Measurements from ENCODE around the gene NSMCE1. TPM values are rescaled to one million over a fixed set of nuclear protein-coding genes. Genes with fewer than 3 reads are reported as not detected.

NSMCE1 gene
- total and polyA plus RNA-seq, 3 donors from 2014 or later: 58.1 to 135 (median 71.1) TPM

GRCh38 chr16:27188633-27189032, 79.9 kb downstream of the NSMCE1 start:
- TF ChIP-seq POLR2A (IDR thresholded peaks at IDR 0.05) (no peak), CTCF (IDR thresholded peaks at IDR 0.05) (no peak)
- Histone ChIP-seq H3K36me3 (ENCODE audit: low read depth, missing control alignments) (no peaks in the 10 kb centered on the region), H3K27ac (no peak overlapping the region), H3K27me3 (no peaks in the 10 kb centered on the region), H3K9me3 (no peaks in the 10 kb centered on the region), H3K4me3 (no peak overlapping the region), H3K4me1 (no peaks in the 10 kb centered on the region)
- intact Hi-C loops (cut with DNase I; ENCODE audit: low total_unique reads): no loop called here
- DNase-seq: no peak
- WGBS, 2 donors: 80 to 92% methylated on average over 1 to 2 of the region's 2 CpGs

- no peaks in the 10 kb centered on the region for H3K9me3 ChIP-seq
- no peaks in the 10 kb centered on the region for H3K36me3 ChIP-seq (ENCODE audit: low read depth, missing control alignments)
- TF ChIP-seq CTCF (IDR thresholded peaks at IDR 0.05) (no peak), POLR2A (IDR thresholded peaks at IDR 0.05) (no peak)
- no peak overlapping the region for H3K4me3 ChIP-seq
- intact Hi-C loops (cut with DNase I; ENCODE audit: low total_unique reads): no loop called here
- no peak overlapping the region for H3K27ac ChIP-seq
- WGBS, 2 donors: 88 to 92% methylated on average over 1 of the region's 1 CpG
- no peak for DNase-seq
- H3K27me3 ChIP-seq: no peaks in the 10 kb centered on the region
- H3K4me1 ChIP-seq: no peaks in the 10 kb centered on the region
These were observed 82.8 kb downstream of the NSMCE1 start for GRCh38 chr16:27185776-27186130.

- intact Hi-C loops (cut with DNase I; ENCODE audit: low total_unique reads): loop anchor here (5.0 kb wide), 1 partner anchor 184 kb away; no protein-coding TSS in a partner anchor
- Histone ChIP-seq H3K27me3 (no peaks in the 10 kb centered on the region), H3K4me3 (no peak overlapping the region), H3K27ac (no peak overlapping the region), H3K36me3 (ENCODE audit: low read depth, missing control alignments) (no peaks in the 10 kb centered on the region), H3K9me3 (no peaks in the 10 kb centered on the region), H3K4me1 (peaks cover 3% of the 10 kb centered on the region)
- DNase-seq: no peak
- 81 to 88% methylated on average over 7 of the region's 7 CpGs for WGBS, 2 donors
- TF ChIP-seq CTCF (IDR thresholded peaks at IDR 0.05): no peak
- TF ChIP-seq POLR2A (IDR thresholded peaks at IDR 0.05): no peak
These were observed 85.6 kb downstream of the NSMCE1 start for GRCh38 chr16:27182906-27183405.

GRCh38 chr16:27181019-27181790, 87.4 kb downstream of the NSMCE1 start:
- Histone ChIP-seq H3K4me3 (no peak overlapping the region), H3K27me3 (no peaks in the 10 kb centered on the region), H3K36me3 (ENCODE audit: low read depth, missing control alignments) (no peaks in the 10 kb centered on the region), H3K9me3 (no peaks in the 10 kb centered on the region), H3K4me1 (peaks cover 3% of the 10 kb centered on the region), H3K27ac (no peak overlapping the region)
- TF ChIP-seq POLR2A (IDR thresholded peaks at IDR 0.05) (no peak), CTCF (IDR thresholded peaks at IDR 0.05) (no peak)
- DNase-seq: no peak
- WGBS, 2 donors: 65 to 70% methylated on average over 8 of the region's 8 CpGs
- intact Hi-C loops (cut with DNase I; ENCODE audit: low total_unique reads): loop anchor here (5.0 kb wide), 1 partner anchor 186 kb away; no protein-coding TSS in a partner anchor

All from testis (tissue), 3 donors.